Muscle layer of duodenum (tissue), 2 donors: ENCODE data around the gene ESYT3.
"Not testable (repeated sequence)": the region's sequence is repeated elsewhere in the genome, so short reads cannot be mapped to it uniquely, and the experiment has no call there.

Experiments
- H3K27ac ChIP-seq: one replicate; pipeline ENCODE4 v1.7.0; 2013; ENCODE audit warnings: mild to moderate bottlenecking, low read length
- H3K27me3 ChIP-seq: one replicate; pipeline ENCODE4 v1.7.0; 2013; ENCODE audit warnings: low read depth, mild to moderate bottlenecking, control low read depth, low read length
- H3K36me3 ChIP-seq, 2 donors: one replicate each; pipeline ENCODE4 v1.7.0; 2013; ENCODE audit warnings: low read length in 2 of 2, control low read depth in 1 of 2, mild to moderate bottlenecking in 1 of 2; ENCODE audit not compliant: insufficient read depth in 2 of 2, control insufficient read depth in 1 of 2
- H3K4me1 ChIP-seq, 2 donors: one replicate each; pipeline ENCODE4 v1.7.0; 2013; ENCODE audit warnings: low read length in 2 of 2, mild to moderate bottlenecking in 2 of 2, control low read depth in 1 of 2, moderate library complexity in 1 of 2; ENCODE audit not compliant: insufficient read depth in 2 of 2, control insufficient read depth in 1 of 2
- H3K4me3 ChIP-seq, 2 donors: one replicate each; pipeline ENCODE4 v1.7.0; 2013; ENCODE audit warnings: low read length in 2 of 2, low read depth in 1 of 2, mild to moderate bottlenecking in 1 of 2
- H3K9me3 ChIP-seq, 2 donors: one replicate each; pipeline ENCODE4 v1.7.0; 2013; ENCODE audit warnings: low read length in 2 of 2, control low read depth in 1 of 2, mild to moderate bottlenecking in 1 of 2; ENCODE audit not compliant: control insufficient read depth in 1 of 2
- donor health status: healthy.

The ESYT3 gene

GRCh38 chr3:138497021-138497420 lies 62.6 kb downstream of the ESYT3 start:
- Histone ChIP-seq H3K27me3 (no peaks in the 10 kb centered on the region), H3K4me1 (no peaks in the 10 kb centered on the region), H3K27ac (no peak overlapping the region), H3K36me3 (peaks cover 0 to 15% of the 10 kb centered on the region in 2 donors), H3K4me3 (no peak overlapping the region), H3K9me3 (no peaks in the 10 kb centered on the region)

GRCh38 chr3:138497851-138498250 lies 63.4 kb downstream of the ESYT3 start:
- H3K4me1 ChIP-seq = no peaks in the 10 kb centered on the region
- H3K36me3 ChIP-seq = peaks cover 0 to 11% of the 10 kb centered on the region in 2 donors
- no peaks in the 10 kb centered on the region for H3K9me3 ChIP-seq
- no peaks in the 10 kb centered on the region for H3K27me3 ChIP-seq
- no peak overlapping the region for H3K4me3 ChIP-seq
- H3K27ac ChIP-seq = no peak overlapping the region

- Histone ChIP-seq H3K27me3 (no peaks in the 10 kb centered on the region), H3K36me3 (peaks cover 0 to 7% of the 10 kb centered on the region in 2 donors), H3K4me1 (no peaks in the 10 kb centered on the region), H3K27ac (no peak overlapping the region), H3K9me3 (no peaks in the 10 kb centered on the region), H3K4me3 (no peak overlapping the region)
Measured at GRCh38 chr3:138498991-138499390, 64.6 kb downstream of the ESYT3 start.

- no peaks in the 10 kb centered on the region for H3K27me3 ChIP-seq
- no peaks in the 10 kb centered on the region for H3K9me3 ChIP-seq
- peaks cover 0 to 9% of the 10 kb centered on the region in 2 donors for H3K36me3 ChIP-seq
- no peak overlapping the region for H3K27ac ChIP-seq
- H3K4me1 ChIP-seq = no peaks in the 10 kb centered on the region
- no peak overlapping the region for H3K4me3 ChIP-seq
Measured at GRCh38 chr3:138507524-138507923, 73.1 kb downstream of the ESYT3 start.

- Histone ChIP-seq H3K4me3 (no peak overlapping the region), H3K36me3 (peaks cover 0 to 9% of the 10 kb centered on the region in 2 donors), H3K27ac (no peak overlapping the region), H3K4me1 (no peaks in the 10 kb centered on the region), H3K9me3 (no peaks in the 10 kb centered on the region), H3K27me3 (no peaks in the 10 kb centered on the region)
Measured at GRCh38 chr3:138509586-138509985, 75.2 kb downstream of the ESYT3 start.

GRCh38 chr3:138511945-138512344 lies 77.5 kb downstream of the ESYT3 start:
- Histone ChIP-seq H3K9me3 (no peaks in the 10 kb centered on the region), H3K27me3 (no peaks in the 10 kb centered on the region), H3K27ac (no peak overlapping the region), H3K4me1 (no peaks in the 10 kb centered on the region), H3K4me3 (no peak overlapping the region), H3K36me3 (peaks cover 0 to 10% of the 10 kb centered on the region in 2 donors)

- Histone ChIP-seq H3K9me3 (peaks cover 0 to 4% of the 10 kb centered on the region in 2 donors), H3K4me1 (no peaks in the 10 kb centered on the region), H3K27ac (no peak overlapping the region), H3K36me3 (peaks cover 0 to 16% of the 10 kb centered on the region in 2 donors), H3K27me3 (no peaks in the 10 kb centered on the region), H3K4me3 (no peak overlapping the region)
Measured at GRCh38 chr3:138513090-138513843, 78.9 kb downstream of the ESYT3 start.

- not testable (repeated sequence) for H3K27ac ChIP-seq, H3K4me3 ChIP-seq, H3K27me3 ChIP-seq, H3K4me1 ChIP-seq, H3K9me3 ChIP-seq
- H3K36me3 ChIP-seq = peaks cover 0 to 12% of the 10 kb centered on the region in 2 donors
Measured at GRCh38 chr3:138521445-138521844, 87.0 kb downstream of the ESYT3 start.
